NCI-H460 (cell line): ENCODE results near the gene ZSCAN5A. TPM values are rescaled to one million over a fixed set of nuclear protein-coding genes. Genes with fewer than 3 reads are reported as not detected.
"Not testable (repeated sequence)": the region's sequence is repeated elsewhere in the genome, so short reads cannot be mapped to it uniquely, and the experiment has no call there.

Experiments used
- DNase-seq: peaks from one replicate; pipeline ENCODE4 v3.0.0-alpha.2; 2016; ENCODE audit warnings: low read depth; ENCODE audit errors: extremely low read depth
- total RNA-seq: library from RNA; depleted of rRNA; stranded (reverse); fragments of >200 nt; shearing (Covaris generic); gene quantifications from 2 replicates; pipeline ENCODE4 v1.2.3, GENCODE V29; 2014

Gene ZSCAN5A
- total RNA-seq, 1 experiment from 2014 or later, result 6.5 TPM

GRCh38 chr19:56273563-56274117 is 41.0 kb downstream of the ZSCAN5A start:
- no peak for DNase-seq

GRCh38 chr19:56272161-56272798 is 42.4 kb downstream of the ZSCAN5A start, which contains the start of gene EDDM13:
Gene EDDM13, plus strand, starts transcription at chr19:56272748. Its CDS starts 87 bp downstream, at chr19:56272835.
- no peak for DNase-seq

- no peak for DNase-seq
These were observed 43.5 kb downstream of the ZSCAN5A start for GRCh38 chr19:56271151-56271550.

- no peak for DNase-seq
These were observed 44.0 kb downstream of the ZSCAN5A start for GRCh38 chr19:56270676-56271075.

GRCh38 chr19:56269348-56269747 is 45.3 kb downstream of the ZSCAN5A start:
- no peak for DNase-seq

- DNase-seq, result no peak
These were observed 48.6 kb downstream of the ZSCAN5A start for GRCh38 chr19:56266051-56266450.

GRCh38 chr19:56263319-56263718 is 51.3 kb downstream of the ZSCAN5A start:
- DNase-seq, result no peak

- not testable (repeated sequence) for DNase-seq
These were observed 52.7 kb downstream of the ZSCAN5A start for GRCh38 chr19:56261932-56262331.

GRCh38 chr19:56261145-56261544 is 53.5 kb downstream of the ZSCAN5A start:
- no peak for DNase-seq

- DNase-seq, result no peak
These were observed 56.4 kb downstream of the ZSCAN5A start for GRCh38 chr19:56258272-56258671.

- peak; percentile 59 for DNase-seq
These were observed 60.9 kb downstream of the ZSCAN5A start for GRCh38 chr19:56253737-56254136.

- peak; percentile 75 for DNase-seq
These were observed 61.8 kb downstream of the ZSCAN5A start for GRCh38 chr19:56252699-56253422.

- DNase-seq, result not testable (repeated sequence)
These were observed 65.8 kb downstream of the ZSCAN5A start for GRCh38 chr19:56248736-56249338.

- DNase-seq, result not testable (repeated sequence)
These were observed 68.9 kb downstream of the ZSCAN5A start for GRCh38 chr19:56245764-56246163.

- peak; percentile 84 for DNase-seq
These were observed 69.4 kb downstream of the ZSCAN5A start for GRCh38 chr19:56245121-56245740.

GRCh38 chr19:56223481-56223880 is 91.2 kb downstream of the ZSCAN5A start:
- DNase-seq, result no peak

GRCh38 chr19:56222901-56223300 is 91.7 kb downstream of the ZSCAN5A start:
- no peak for DNase-seq

GRCh38 chr19:56221851-56222250 is 92.8 kb downstream of the ZSCAN5A start:
- DNase-seq, result no peak

GRCh38 chr19:56221442-56221841 is 93.2 kb downstream of the ZSCAN5A start:
- DNase-seq, result not testable (repeated sequence)

GRCh38 chr19:56218961-56219360 is 95.7 kb downstream of the ZSCAN5A start:
- DNase-seq, result no peak
